ENCODE data around the gene KRT3. TPM values are rescaled to one million over a fixed set of nuclear protein-coding genes. Genes with fewer than 3 reads are reported as not detected.

KRT3 gene
- total RNA-seq, 1 experiment from 2014 or later: not detected

GRCh38 chr12:52760623-52761022 lies 35.3 kb downstream of the KRT3 start:
- 0 out of 2 replicates have a peak, but pooled peaks cover 10% of the 10 kb centered on the region for H3K9me3 ChIP-seq (ENCODE audit: control insufficient read depth, insufficient read depth, low read depth, low read length)
- H3K36me3 ChIP-seq (ENCODE audit: control insufficient read depth, insufficient read depth, low read length): no peaks in the 10 kb centered on the region
- H3K27ac ChIP-seq (ENCODE audit: low read length): no peak overlapping the region
- intact Hi-C loops (cut with micrococcal nuclease; ENCODE audit: unreplicated experiment) (no loop called here), in situ Hi-C loops (cut with HindIII; ENCODE audit: low pct_unique_long_range_greater_than_20kb, low sequenced_read_pairs) (no loop called here)
- H3K4me1 ChIP-seq (ENCODE audit: control insufficient read depth, insufficient read depth, low read length): no peaks in the 10 kb centered on the region
- BruUV-seq (replicated peaks): no TSS peak
- ChIA-PET CTCF (no interaction called here), POLR2A (no interaction called here)
- peaks cover 4% of the 10 kb centered on the region for H3K27me3 ChIP-seq (ENCODE audit: control insufficient read depth, insufficient read depth, low read length)
- ATAC-seq (no peak), DNase-seq (ENCODE audit: low read depth, low spot score) (no peak)
- TF ChIP-seq, protein P1, sequence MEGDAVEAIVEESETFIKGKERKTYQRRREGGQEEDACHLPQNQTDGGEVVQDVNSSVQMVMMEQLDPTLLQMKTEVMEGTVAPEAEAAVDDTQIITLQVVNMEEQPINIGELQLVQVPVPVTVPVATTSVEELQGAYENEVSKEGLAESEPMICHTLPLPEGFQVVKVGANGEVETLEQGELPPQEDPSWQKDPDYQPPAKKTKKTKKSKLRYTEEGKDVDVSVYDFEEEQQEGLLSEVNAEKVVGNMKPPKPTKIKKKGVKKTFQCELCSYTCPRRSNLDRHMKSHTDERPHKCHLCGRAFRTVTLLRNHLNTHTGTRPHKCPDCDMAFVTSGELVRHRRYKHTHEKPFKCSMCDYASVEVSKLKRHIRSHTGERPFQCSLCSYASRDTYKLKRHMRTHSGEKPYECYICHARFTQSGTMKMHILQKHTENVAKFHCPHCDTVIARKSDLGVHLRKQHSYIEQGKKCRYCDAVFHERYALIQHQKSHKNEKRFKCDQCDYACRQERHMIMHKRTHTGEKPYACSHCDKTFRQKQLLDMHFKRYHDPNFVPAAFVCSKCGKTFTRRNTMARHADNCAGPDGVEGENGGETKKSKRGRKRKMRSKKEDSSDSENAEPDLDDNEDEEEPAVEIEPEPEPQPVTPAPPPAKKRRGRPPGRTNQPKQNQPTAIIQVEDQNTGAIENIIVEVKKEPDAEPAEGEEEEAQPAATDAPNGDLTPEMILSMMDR (IDR thresholded peaks at IDR 0.05): no peak
- TF ChIP-seq SIN3A (IDR thresholded peaks at IDR 0.05; ENCODE audit: borderline replicate concordance, insufficient read depth, low read depth, low read length) (no peak), POLR2AphosphoS5 (IDR thresholded peaks at IDR 0.05; ENCODE audit: low read depth, low read length) (no peak), TCF7L2 (IDR thresholded peaks at IDR 0.05; ENCODE audit: low read depth, low read length) (no peak), REST (IDR thresholded peaks at IDR 0.05; ENCODE audit: insufficient read depth in 1 of 2, low read depth in 2 of 2, low read length in 1 of 2) (no peak)
- no peak overlapping the region for H3K4me3 ChIP-seq (ENCODE audit: low read depth in 2 of 2, low read length in 2 of 2)

- Histone ChIP-seq H3K27me3 (ENCODE audit: control insufficient read depth, insufficient read depth, low read length) (no peaks in the 10 kb centered on the region; the same call in 1 of the 2 replicates), H3K36me3 (ENCODE audit: control insufficient read depth, insufficient read depth, low read length) (no peaks in the 10 kb centered on the region), H3K9me3 (ENCODE audit: control insufficient read depth, insufficient read depth, low read depth, low read length) (0 out of 2 replicates have a peak, but pooled peaks cover 10% of the 10 kb centered on the region), H3K4me3 (ENCODE audit: low read depth in 2 of 2, low read length in 2 of 2) (no peak overlapping the region), H3K27ac (ENCODE audit: low read length) (no peak overlapping the region), H3K4me1 (ENCODE audit: control insufficient read depth, insufficient read depth, low read length) (no peaks in the 10 kb centered on the region)
- ATAC-seq: no peak
- POLR2A ChIA-PET: no interaction called here
- TF ChIP-seq REST (IDR thresholded peaks at IDR 0.05; ENCODE audit: insufficient read depth in 1 of 2, low read depth in 2 of 2, low read length in 1 of 2) (no peak), POLR2AphosphoS5 (IDR thresholded peaks at IDR 0.05; ENCODE audit: low read depth, low read length) (no peak), TCF7L2 (IDR thresholded peaks at IDR 0.05; ENCODE audit: low read depth, low read length) (no peak), SIN3A (IDR thresholded peaks at IDR 0.05; ENCODE audit: borderline replicate concordance, insufficient read depth, low read depth, low read length) (no peak)
- TF ChIP-seq, protein P1 (IDR thresholded peaks at IDR 0.05): no peak
- CTCF ChIA-PET: interaction anchor here (0.7 kb wide), 1 partner anchor 154 kb away, joined by 3 read pairs; no protein-coding TSS in a partner anchor
- intact Hi-C loops (cut with micrococcal nuclease; ENCODE audit: unreplicated experiment) (no loop called here), in situ Hi-C loops (cut with HindIII; ENCODE audit: low pct_unique_long_range_greater_than_20kb, low sequenced_read_pairs) (no loop called here)
- DNase-seq (ENCODE audit: low read depth, low spot score): no peak
- no TSS peak for BruUV-seq (replicated peaks)
Observed at GRCh38 chr12:52759695-52760094, 36.2 kb downstream of the KRT3 start.

All from Panc1 (cell line).